ENCODE results near the gene AXL.

AXL gene

GRCh38 chr19:41261474-41262190 lies 42.6 kb downstream of the AXL start:
- peak overlapping the region; percentile 99 for H3K9ac ChIP-seq (ENCODE audit: low read depth, low read length, poor library complexity, severe bottlenecking)
- H3K4me3 ChIP-seq (ENCODE audit: low read length, poor library complexity, severe bottlenecking) = peak overlapping the region; percentile 97
- peaks cover 31% of the 10 kb centered on the region for H3K79me2 ChIP-seq (ENCODE audit: insufficient read depth, low read length)
- H4K20me1 ChIP-seq (ENCODE audit: insufficient read depth, low read length, poor library complexity, severe bottlenecking) = peaks cover 21% of the 10 kb centered on the region
- H3K4me1 ChIP-seq (ENCODE audit: insufficient read depth, low read length, poor library complexity, severe bottlenecking) = peaks cover 14% of the 10 kb centered on the region
- H2AFZ ChIP-seq (ENCODE audit: low read length) = peak overlapping the region; percentile 80
- H3K4me2 ChIP-seq (ENCODE audit: low read depth, low read length, poor library complexity, severe bottlenecking) = peak overlapping the region; percentile 89
- TF ChIP-seq CTCF (conservative IDR thresholded peaks at IDR 0.05; ENCODE audit: low read length) (no peak), EZH2phosphoT487 (IDR thresholded peaks at IDR 0.05; ENCODE audit: borderline replicate concordance) (no peak)
- no peaks in the 10 kb centered on the region for H3K9me3 ChIP-seq (ENCODE audit: insufficient read depth, low read depth, low read length)
- no peaks in the 10 kb centered on the region for H3K36me3 ChIP-seq (ENCODE audit: insufficient read depth, low read length)
- H3K27me3 ChIP-seq (ENCODE audit: insufficient read depth, low read length, poor library complexity, severe bottlenecking) = peaks cover 10% of the 10 kb centered on the region
- no peaks in the 10 kb centered on the region; the same call in 1 of the 2 replicates for H3F3A ChIP-seq (ENCODE audit: low read depth)
- H3K9me2 ChIP-seq (replicated peaks; ENCODE audit: low read depth, low read length) = no peaks in the 10 kb centered on the region

- Histone ChIP-seq H3F3A (ENCODE audit: low read depth) (no peaks in the 10 kb centered on the region; the same call in 1 of the 2 replicates), H3K27me3 (ENCODE audit: insufficient read depth, low read length, poor library complexity, severe bottlenecking) (peaks cover 10% of the 10 kb centered on the region), H2AFZ (ENCODE audit: low read length) (peak overlapping the region; percentile 67), H4K20me1 (ENCODE audit: insufficient read depth, low read length, poor library complexity, severe bottlenecking) (peaks cover 37% of the 10 kb centered on the region), H3K9ac (ENCODE audit: low read depth, low read length, poor library complexity, severe bottlenecking) (peak overlapping the region; percentile 99), H3K4me3 (ENCODE audit: low read length, poor library complexity, severe bottlenecking) (peak overlapping the region; percentile 97), H3K79me2 (ENCODE audit: insufficient read depth, low read length) (peaks cover 48% of the 10 kb centered on the region), H3K36me3 (ENCODE audit: insufficient read depth, low read length) (peaks cover 7% of the 10 kb centered on the region), H3K4me1 (ENCODE audit: insufficient read depth, low read length, poor library complexity, severe bottlenecking) (peaks cover 29% of the 10 kb centered on the region), H3K9me3 (ENCODE audit: insufficient read depth, low read depth, low read length) (no peaks in the 10 kb centered on the region), H3K4me2 (ENCODE audit: low read depth, low read length, poor library complexity, severe bottlenecking) (peak overlapping the region; percentile 89), H3K9me2 (replicated peaks; ENCODE audit: low read depth, low read length) (no peaks in the 10 kb centered on the region)
- TF ChIP-seq CTCF (conservative IDR thresholded peaks at IDR 0.05; ENCODE audit: low read length) (no peak), EZH2phosphoT487 (IDR thresholded peaks at IDR 0.05; ENCODE audit: borderline replicate concordance) (no peak)
These were observed 44.2 kb downstream of the AXL start for GRCh38 chr19:41263042-41263849.

GRCh38 chr19:41263850-41264580 lies 45.0 kb downstream of the AXL start, which contains the start of gene HNRNPUL1:
TSS of gene HNRNPUL1 (plus strand) at chr19:41264372. CDS start at chr19:41264504, 132 bp downstream.
- H3K4me1 ChIP-seq (ENCODE audit: insufficient read depth, low read length, poor library complexity, severe bottlenecking) = peaks cover 29% of the 10 kb centered on the region
- peak; percentile 25 for TF ChIP-seq CTCF (conservative IDR thresholded peaks at IDR 0.05; ENCODE audit: low read length)
- no peak for TF ChIP-seq EZH2phosphoT487 (IDR thresholded peaks at IDR 0.05; ENCODE audit: borderline replicate concordance)
- H4K20me1 ChIP-seq (ENCODE audit: insufficient read depth, low read length, poor library complexity, severe bottlenecking) = peaks cover 44% of the 10 kb centered on the region
- H2AFZ ChIP-seq (ENCODE audit: low read length) = peak within 1 kb of the TSS; percentile 67
- peaks cover 55% of the 10 kb centered on the region for H3K79me2 ChIP-seq (ENCODE audit: insufficient read depth, low read length)
- H3K9me3 ChIP-seq (ENCODE audit: insufficient read depth, low read depth, low read length) = no peaks in the 10 kb centered on the region
- no peaks in the 10 kb centered on the region for H3K9me2 ChIP-seq (replicated peaks; ENCODE audit: low read depth, low read length)
- peak within 1 kb of the TSS; percentile 99 for H3K9ac ChIP-seq (ENCODE audit: low read depth, low read length, poor library complexity, severe bottlenecking)
- H3K4me2 ChIP-seq (ENCODE audit: low read depth, low read length, poor library complexity, severe bottlenecking) = peak within 1 kb of the TSS; percentile 97
- peak within 1 kb of the TSS; percentile 98 for H3K4me3 ChIP-seq (ENCODE audit: low read length, poor library complexity, severe bottlenecking)
- no peaks in the 10 kb centered on the region; the same call in 1 of the 2 replicates for H3F3A ChIP-seq (ENCODE audit: low read depth)
- H3K27me3 ChIP-seq (ENCODE audit: insufficient read depth, low read length, poor library complexity, severe bottlenecking) = peaks cover 10% of the 10 kb centered on the region
- H3K36me3 ChIP-seq (ENCODE audit: insufficient read depth, low read length) = peaks cover 14% of the 10 kb centered on the region

Data from Loucy (cell line).